22Rv1 (cell line): Measurements from ENCODE around the gene PTPN3.

Experiments used
- CTCF ChIP-seq: fragments of 450-650 bp; IDR thresholded peaks from 2 replicates; pipeline ENCODE4 v1.5.1; 2017; ENCODE audit warnings: mild to moderate bottlenecking
- ZFX ChIP-seq: fragments of 450-650 bp; IDR thresholded peaks from 2 replicates; pipeline ENCODE4 v1.6.1; 2017; ENCODE audit warnings: antibody characterized with exemption, borderline replicate concordance

- TF ChIP-seq CTCF (no peak), ZFX (no peak)
Observed at GRCh38 chr9:109510506-109510905, 12.4 kb upstream of the PTPN3 start.
